Measurements from ENCODE around the gene R3HDM2. TPM values are rescaled to one million over a fixed set of nuclear protein-coding genes. Genes with fewer than 3 reads are reported as not detected.
A peak's percentile ranks its signal among the peaks of the same experiment; 100 is the strongest.

The R3HDM2 gene
- total RNA-seq, 1 donor from 2014 or later = 57.3 TPM

DNA sequence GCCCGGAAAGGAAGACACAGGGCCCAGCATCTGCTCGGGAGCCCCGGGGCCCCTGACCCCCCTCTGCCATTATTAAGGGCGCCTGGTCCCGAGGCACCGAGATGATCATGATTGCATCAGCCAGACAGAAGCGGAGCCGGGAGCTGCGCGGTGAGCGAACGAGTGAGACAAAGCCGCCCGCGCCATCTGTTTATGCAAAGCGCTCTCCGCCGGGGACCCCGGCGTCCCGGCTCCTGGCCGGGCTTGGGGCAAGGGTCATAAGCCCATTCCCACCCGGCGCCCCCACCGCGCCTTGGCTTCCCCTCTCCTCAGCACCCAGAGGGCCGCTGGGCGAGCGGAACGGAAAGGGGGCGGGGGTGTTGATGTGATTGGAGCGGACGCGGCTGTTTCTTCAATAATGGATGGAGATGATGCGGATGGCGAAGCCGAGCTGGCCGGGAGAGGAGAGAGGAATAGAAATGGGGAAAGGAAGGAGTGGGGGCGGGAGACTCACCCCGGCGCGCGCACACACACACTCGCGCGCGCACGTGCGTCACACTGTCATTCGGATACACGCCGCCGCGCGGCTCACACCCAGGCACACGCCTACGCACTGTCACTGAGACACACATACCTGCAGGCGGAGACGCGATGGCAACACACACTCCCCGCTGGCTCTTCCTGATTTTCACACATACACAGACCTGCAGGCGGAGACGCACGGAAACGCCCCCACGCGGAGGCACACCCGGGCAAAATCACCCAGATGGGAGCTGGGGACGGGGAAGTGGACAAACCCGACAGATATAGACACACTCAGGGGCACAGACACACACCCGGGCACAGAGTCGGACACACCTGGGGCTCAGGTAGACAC lies 190.5 kb downstream of the R3HDM2 start:
- no peaks in the 10 kb centered on the region for H3K9me3 Mint-ChIP-seq
- peak overlapping the region; percentile 27 for H3K27ac Mint-ChIP-seq (ENCODE audit: unreplicated experiment)
- TF ChIP-seq, protein P1, sequence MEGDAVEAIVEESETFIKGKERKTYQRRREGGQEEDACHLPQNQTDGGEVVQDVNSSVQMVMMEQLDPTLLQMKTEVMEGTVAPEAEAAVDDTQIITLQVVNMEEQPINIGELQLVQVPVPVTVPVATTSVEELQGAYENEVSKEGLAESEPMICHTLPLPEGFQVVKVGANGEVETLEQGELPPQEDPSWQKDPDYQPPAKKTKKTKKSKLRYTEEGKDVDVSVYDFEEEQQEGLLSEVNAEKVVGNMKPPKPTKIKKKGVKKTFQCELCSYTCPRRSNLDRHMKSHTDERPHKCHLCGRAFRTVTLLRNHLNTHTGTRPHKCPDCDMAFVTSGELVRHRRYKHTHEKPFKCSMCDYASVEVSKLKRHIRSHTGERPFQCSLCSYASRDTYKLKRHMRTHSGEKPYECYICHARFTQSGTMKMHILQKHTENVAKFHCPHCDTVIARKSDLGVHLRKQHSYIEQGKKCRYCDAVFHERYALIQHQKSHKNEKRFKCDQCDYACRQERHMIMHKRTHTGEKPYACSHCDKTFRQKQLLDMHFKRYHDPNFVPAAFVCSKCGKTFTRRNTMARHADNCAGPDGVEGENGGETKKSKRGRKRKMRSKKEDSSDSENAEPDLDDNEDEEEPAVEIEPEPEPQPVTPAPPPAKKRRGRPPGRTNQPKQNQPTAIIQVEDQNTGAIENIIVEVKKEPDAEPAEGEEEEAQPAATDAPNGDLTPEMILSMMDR (conservative IDR thresholded peaks at IDR 0.05) = peak; percentile 14
- no peak for DNase-seq (ENCODE audit: low read depth, low spot score)
- H3K27me3 Mint-ChIP-seq (ENCODE audit: low read depth) = peaks cover 86% of the 10 kb centered on the region
- H3K4me3 Mint-ChIP-seq = peak overlapping the region; percentile 90
- H3K36me3 Mint-ChIP-seq (ENCODE audit: low read depth) = no peaks in the 10 kb centered on the region
- peaks cover 60% of the 10 kb centered on the region for H3K4me1 Mint-ChIP-seq

DNA sequence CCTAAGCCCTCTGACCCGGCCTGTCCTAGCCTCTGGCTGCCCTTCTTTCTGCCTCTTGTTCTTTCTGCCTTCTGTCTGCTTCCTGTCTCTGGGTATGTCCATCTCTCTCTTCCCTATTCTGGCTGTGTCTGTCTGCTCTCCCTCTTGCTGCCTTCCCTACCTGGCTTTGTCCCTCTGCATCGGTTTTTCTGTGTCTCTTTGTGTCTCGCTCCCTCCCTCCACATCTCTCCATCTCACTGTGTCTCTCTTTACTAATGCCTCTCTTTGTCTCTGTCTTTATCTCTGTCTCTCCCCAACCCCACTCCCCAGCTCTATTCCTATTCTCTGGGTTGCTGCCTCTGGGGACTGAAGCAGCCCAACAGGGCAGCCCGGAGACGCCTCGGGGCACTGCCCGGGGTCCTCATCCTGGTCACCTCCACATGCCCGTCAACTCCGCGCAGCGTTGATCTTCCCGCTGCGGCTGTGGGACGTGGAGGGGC lies 191.2 kb downstream of the R3HDM2 start:
- Mint-ChIP-seq H3K27me3 (ENCODE audit: low read depth) (peaks cover 83% of the 10 kb centered on the region), H3K4me3 (peak overlapping the region; percentile 90), H3K9me3 (no peaks in the 10 kb centered on the region), H3K36me3 (ENCODE audit: low read depth) (peaks cover under 1% of the 10 kb centered on the region), H3K27ac (ENCODE audit: unreplicated experiment) (peak overlapping the region; percentile 22), H3K4me1 (peaks cover 64% of the 10 kb centered on the region)
- DNase-seq (ENCODE audit: low read depth, low spot score) = no peak
- TF ChIP-seq, protein P1 (conservative IDR thresholded peaks at IDR 0.05) = no peak

DNA sequence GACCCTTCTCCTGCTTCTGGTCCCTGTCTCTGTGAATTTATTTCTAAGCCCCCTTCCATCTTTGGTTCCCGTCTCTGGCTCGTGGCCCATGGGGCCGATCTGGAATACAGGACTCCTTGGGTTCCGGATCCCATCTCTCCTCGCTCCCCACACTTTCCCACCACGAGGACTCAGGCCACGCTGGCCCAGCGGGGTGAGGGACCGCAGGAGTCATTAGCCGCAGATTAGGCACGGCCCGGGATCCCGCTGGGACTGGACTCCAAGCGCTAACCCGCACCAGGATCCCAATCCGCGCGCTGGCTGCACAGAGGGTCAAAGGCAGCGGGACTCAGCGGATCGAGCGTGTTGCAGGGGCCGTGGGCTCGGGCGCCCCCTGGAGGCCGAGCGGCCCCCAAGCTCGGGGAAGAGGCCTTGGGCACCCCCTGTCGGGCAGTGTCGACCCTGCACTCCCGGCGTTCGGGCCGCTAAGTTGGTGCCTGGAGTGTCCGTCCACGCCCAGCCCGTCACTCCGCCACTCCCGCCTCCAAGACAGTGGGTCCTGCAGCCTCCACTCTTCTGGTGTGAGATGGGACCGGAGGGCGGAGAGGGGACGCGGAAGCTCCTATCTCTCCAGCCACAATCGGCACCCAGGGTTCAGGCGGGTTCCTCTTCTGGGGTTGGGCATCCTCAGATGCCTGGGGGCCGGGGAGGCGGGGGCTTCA lies 191.8 kb downstream of the R3HDM2 start:
- H3K27ac Mint-ChIP-seq (ENCODE audit: unreplicated experiment) = peak overlapping the region; percentile 68
- H3K27me3 Mint-ChIP-seq (ENCODE audit: low read depth) = peaks cover 83% of the 10 kb centered on the region
- TF ChIP-seq, protein P1 (conservative IDR thresholded peaks at IDR 0.05) = peak; percentile 100
- peaks cover 7% of the 10 kb centered on the region for H3K36me3 Mint-ChIP-seq (ENCODE audit: low read depth)
- no peaks in the 10 kb centered on the region for H3K9me3 Mint-ChIP-seq
- peaks cover 68% of the 10 kb centered on the region for H3K4me1 Mint-ChIP-seq
- H3K4me3 Mint-ChIP-seq = peak overlapping the region; percentile 90
- DNase-seq (ENCODE audit: low read depth, low spot score) = peak; percentile 98

DNA sequence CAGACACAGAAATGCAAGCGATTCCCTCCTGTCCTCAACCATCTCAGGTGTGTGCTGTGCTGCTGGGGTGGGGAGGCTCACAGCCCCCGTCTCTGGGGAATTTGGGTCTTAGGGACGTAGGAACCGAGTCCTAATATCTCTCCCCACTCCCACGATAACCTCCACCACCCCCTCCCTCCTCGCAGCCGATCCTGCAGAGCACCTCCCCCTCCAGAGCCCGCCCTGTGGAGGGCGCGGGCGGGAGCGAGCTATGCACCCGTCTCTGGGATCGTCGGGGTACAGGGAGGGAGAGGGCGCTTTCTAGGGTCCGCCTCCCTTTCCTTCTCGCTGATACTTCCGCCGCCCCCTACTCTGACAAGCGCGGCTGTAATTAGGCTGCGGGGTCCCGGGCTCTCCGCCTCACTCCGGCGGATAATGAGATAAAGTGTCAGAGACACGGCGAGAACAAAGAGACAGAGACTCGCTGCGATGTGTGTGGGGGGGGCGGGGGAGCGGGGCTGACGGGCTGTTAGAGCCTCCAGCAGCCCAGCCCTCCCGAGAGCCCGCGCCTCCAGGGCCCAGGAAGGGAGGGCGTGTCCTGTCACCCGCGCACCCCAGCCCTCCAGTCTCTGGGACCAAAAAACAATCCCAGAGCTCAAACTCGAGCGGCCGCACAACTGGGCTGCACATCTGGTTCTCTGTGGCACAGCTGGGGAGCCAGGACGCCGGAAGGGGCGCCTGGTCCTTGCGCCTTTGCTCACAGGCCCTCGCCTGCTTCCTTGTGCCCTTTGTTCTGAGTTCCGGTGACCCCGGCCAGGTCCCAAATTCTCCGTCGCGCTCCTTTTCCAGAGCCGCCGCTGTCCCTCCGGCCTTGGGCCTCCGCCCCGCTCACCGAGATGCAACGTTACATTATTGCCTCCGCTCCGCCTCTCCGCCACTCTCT lies 192.7 kb downstream of the R3HDM2 start:
- H3K4me1 Mint-ChIP-seq = peaks cover 63% of the 10 kb centered on the region
- H3K4me3 Mint-ChIP-seq = peak overlapping the region; percentile 90
- H3K27me3 Mint-ChIP-seq (ENCODE audit: low read depth) = peaks cover 76% of the 10 kb centered on the region
- TF ChIP-seq, protein P1 (conservative IDR thresholded peaks at IDR 0.05) = no peak
- DNase-seq (ENCODE audit: low read depth, low spot score) = no peak
- no peaks in the 10 kb centered on the region for H3K9me3 Mint-ChIP-seq
- peaks cover 8% of the 10 kb centered on the region for H3K36me3 Mint-ChIP-seq (ENCODE audit: low read depth)
- peak overlapping the region; percentile 68 for H3K27ac Mint-ChIP-seq (ENCODE audit: unreplicated experiment)

DNA sequence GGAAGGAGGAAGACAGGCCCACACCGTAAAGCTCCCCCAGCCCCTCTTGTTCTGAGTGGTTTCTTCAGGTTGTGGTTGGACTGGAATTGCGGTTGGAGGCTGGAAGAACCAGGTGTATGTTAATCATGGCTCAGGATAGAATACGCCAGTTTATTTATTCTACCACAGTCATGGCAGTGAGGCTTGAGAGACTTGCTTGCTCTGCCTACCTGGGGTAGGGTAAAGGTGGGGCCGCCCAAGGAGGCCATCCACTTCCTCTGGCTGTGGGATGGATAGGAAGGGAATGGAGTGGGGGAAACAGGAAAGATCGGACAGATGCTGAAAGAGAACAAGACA lies 193.3 kb downstream of the R3HDM2 start:
- peaks cover 61% of the 10 kb centered on the region for H3K4me1 Mint-ChIP-seq
- TF ChIP-seq, protein P1 (conservative IDR thresholded peaks at IDR 0.05) = no peak

More for the DNA sequence above, 193.3 kb downstream of the R3HDM2 start:
- Mint-ChIP-seq H3K36me3 (ENCODE audit: low read depth) (peaks cover 12% of the 10 kb centered on the region), H3K27ac (ENCODE audit: unreplicated experiment) (no peak overlapping the region), H3K4me3 (peak overlapping the region; percentile 90), H3K27me3 (ENCODE audit: low read depth) (peaks cover 70% of the 10 kb centered on the region), H3K9me3 (no peaks in the 10 kb centered on the region)
- DNase-seq (ENCODE audit: low read depth, low spot score) = no peak
